CD8-positive, alpha-beta memory T cell (primary cell): Measurements from ENCODE around the gene CYP26B1. TPM values are rescaled to one million over a fixed set of nuclear protein-coding genes. Genes with fewer than 3 reads are reported as not detected.

Source experiments
- CTCF ChIA-PET: fragments of 350-600 bp; sonication (Branson Sonifier 250); formaldehyde crosslinking; loops from one replicate; lab custom pipeline; 2021; ENCODE audit warnings: antibody characterized with exemption; lab: Charles Lee
- POLR2A ChIA-PET: fragments of 350-600 bp; sonication (Branson Sonifier 250); formaldehyde crosslinking; loops from one replicate; lab custom pipeline; 2021; ENCODE audit warnings: antibody characterized with exemption; lab: Charles Lee
- DNase-seq, 5 donors: peaks; one replicate each; pipeline versions ENCODE4 v3.0.0 to v3.0.0-alpha.2; 2020 to 2022; ENCODE audit warnings: mixed read lengths in 1 of 5
- H3K27ac ChIP-seq: one replicate; pipeline ENCODE4 v1.7.0; 2013; ENCODE audit warnings: low read depth, mild to moderate bottlenecking, low read length, moderate library complexity
- H3K27me3 ChIP-seq: 2 replicates; pipeline ENCODE4 v1.7.0; 2013; ENCODE audit warnings: low read length, mild to moderate bottlenecking; ENCODE audit not compliant: insufficient read depth, poor library complexity, severe bottlenecking
- H3K36me3 ChIP-seq: 2 replicates; pipeline ENCODE4 v1.7.0; 2013; ENCODE audit warnings: mild to moderate bottlenecking, low read length, moderate library complexity; ENCODE audit not compliant: insufficient read depth
- H3K4me1 ChIP-seq: 2 replicates; pipeline ENCODE4 v1.7.0; 2013; ENCODE audit warnings: mild to moderate bottlenecking, low read length, moderate library complexity; ENCODE audit not compliant: insufficient read depth
- H3K4me3 ChIP-seq: 2 replicates; pipeline ENCODE4 v1.7.0; 2013; ENCODE audit warnings: mild to moderate bottlenecking, low read length
- H3K9me3 ChIP-seq: 2 replicates; pipeline ENCODE4 v1.7.0; 2013; ENCODE audit warnings: mild to moderate bottlenecking, low read length
- H3K27ac Mint-ChIP-seq, 8 donors: one replicate each; pipeline ENCODE4 v1.8.0; 2020 to 2021; ENCODE audit warnings: mixed read lengths in 8 of 8, mild to moderate bottlenecking in 6 of 8, inconsistent platforms in 3 of 8, moderate library complexity in 3 of 8
- H3K27me3 Mint-ChIP-seq, 2 donors: one replicate each; pipeline ENCODE4 v1.8.0; 2020 to 2021; ENCODE audit warnings: mixed read lengths in 2 of 2, mild to moderate bottlenecking in 1 of 2, moderate library complexity in 1 of 2
- H3K36me3 Mint-ChIP-seq, 3 donors: one replicate each; pipeline ENCODE4 v1.8.0; 2020 to 2021; ENCODE audit warnings: mixed read lengths in 3 of 3, inconsistent platforms in 1 of 3, mild to moderate bottlenecking in 1 of 3
- H3K4me1 Mint-ChIP-seq, 3 donors: one replicate each; pipeline ENCODE4 v1.8.0; 2020 to 2021; ENCODE audit warnings: mixed read lengths in 3 of 3, inconsistent platforms in 1 of 3, mild to moderate bottlenecking in 1 of 3
- H3K4me3 Mint-ChIP-seq, 7 donors: one replicate each; pipeline ENCODE4 v1.8.0; 2020 to 2021; ENCODE audit warnings: mixed read lengths in 7 of 7, mild to moderate bottlenecking in 6 of 7, moderate library complexity in 4 of 7, inconsistent platforms in 2 of 7
- H3K9me3 Mint-ChIP-seq, 5 donors: one replicate each; pipeline ENCODE4 v1.8.0; 2020 to 2022; ENCODE audit warnings: mixed read lengths in 5 of 5, mild to moderate bottlenecking in 3 of 5, moderate library complexity in 2 of 5, inconsistent platforms in 1 of 5
- polyA plus RNA-seq: library from polyadenylated mRNA; unstranded; fragments of 300-500 nt; fragmentation: Illumina TruSeq; gene quantifications from one replicate; pipeline ENCODE4 v1.2.3, GENCODE V29; 2021
- total RNA-seq, 2 experiments: library from RNA; stranded (reverse); gene quantifications; one replicate each; pipeline ENCODE4 v1.2.3, GENCODE V29; 2021

CYP26B1 gene
- total and polyA plus RNA-seq, 3 experiments from 2014 or later: not detected

DNA sequence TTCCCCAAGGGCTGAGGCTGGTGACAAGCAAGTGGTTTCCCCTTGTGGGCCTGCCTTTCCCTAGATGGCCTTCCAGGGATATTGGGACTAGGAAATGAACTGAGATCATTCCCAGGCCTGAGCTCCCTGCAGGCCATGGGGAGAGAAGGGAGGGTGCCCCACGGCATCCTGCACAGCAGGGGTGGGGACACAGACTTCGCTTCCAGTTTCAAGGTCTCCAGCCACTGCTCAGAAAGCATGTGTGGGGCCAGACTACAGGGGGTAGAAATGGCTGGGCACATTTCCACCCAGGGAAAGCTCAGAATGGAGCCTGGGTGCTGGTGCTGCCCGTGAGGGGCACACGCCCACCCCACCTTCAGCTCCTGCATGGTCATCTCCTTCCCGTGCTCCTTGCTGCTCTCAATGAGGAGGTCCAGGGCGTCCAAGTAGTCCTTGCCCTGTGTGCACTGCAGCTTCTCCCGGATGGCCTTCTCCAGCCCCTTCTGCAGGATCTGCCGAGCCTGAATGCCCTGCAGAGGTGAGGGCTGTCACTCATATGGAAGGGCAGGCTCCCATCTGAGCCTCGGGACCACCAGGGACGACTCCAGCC lies 13.2 kb downstream of the CYP26B1 start:
- POLR2A ChIA-PET: no interaction called here
- Mint-ChIP-seq H3K9me3 (no peaks in the 10 kb centered on the region), H3K4me3 (no peak overlapping the region), H3K36me3 (no peaks in the 10 kb centered on the region), H3K27me3 (peaks cover 5 to 7% of the 10 kb centered on the region in 2 donors), H3K27ac (no peak overlapping the region), H3K4me1 (peaks cover 0 to 3% (median 0%) of the 10 kb centered on the region in 3 donors)
- CTCF ChIA-PET: interaction anchor here (0.9 to 1.4 kb wide), 3 partner anchors 16 to 835 kb away, joined by 3 to 5 read pairs (median 4); no protein-coding TSS in a partner anchor
- Histone ChIP-seq H3K27ac (no peak overlapping the region), H3K4me1 (no peaks in the 10 kb centered on the region), H3K9me3 (no peaks in the 10 kb centered on the region), H3K36me3 (no peaks in the 10 kb centered on the region), H3K4me3 (no peak overlapping the region), H3K27me3 (no peaks in the 10 kb centered on the region)
- peak in 1 of 5 donors; percentile 32 for DNase-seq

DNA sequence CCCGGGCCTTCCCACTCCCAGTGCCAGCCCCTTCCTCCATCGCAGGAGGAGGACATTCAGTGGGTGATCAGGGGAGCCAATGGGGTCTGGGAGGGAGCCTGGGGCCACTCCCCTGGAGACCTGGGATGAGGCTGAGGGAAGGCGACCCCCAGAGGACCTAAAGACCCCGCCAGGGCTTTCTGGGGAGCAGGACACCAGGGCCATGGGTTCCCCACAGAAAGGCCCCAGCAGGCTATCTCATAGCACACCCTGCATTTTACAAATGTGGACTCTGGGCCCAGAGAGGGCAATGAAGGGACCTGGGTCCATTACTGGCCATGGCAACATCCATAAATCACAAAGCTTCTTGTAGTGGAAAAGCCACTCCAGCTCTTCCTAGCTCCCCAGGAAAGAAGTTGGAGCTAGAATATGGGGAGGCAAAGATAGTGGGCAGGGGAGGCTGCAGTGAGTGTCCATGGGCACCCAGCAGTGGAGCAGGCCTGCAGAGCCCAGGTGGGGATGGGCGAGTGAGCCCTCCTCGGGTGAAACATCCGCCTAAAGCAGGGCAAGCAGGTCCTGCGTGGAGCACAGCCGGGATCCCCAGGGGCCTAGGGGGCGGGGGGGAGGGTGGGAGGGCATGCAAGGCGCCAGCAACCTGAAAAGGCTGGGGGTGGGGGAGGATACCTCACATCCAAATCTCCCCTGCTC lies 13.8 kb downstream of the CYP26B1 start:
- H3K27ac Mint-ChIP-seq: no peak overlapping the region
- Histone ChIP-seq H3K9me3 (no peaks in the 10 kb centered on the region), H3K4me3 (no peak overlapping the region), H3K4me1 (no peaks in the 10 kb centered on the region), H3K27ac (no peak overlapping the region), H3K27me3 (no peaks in the 10 kb centered on the region), H3K36me3 (no peaks in the 10 kb centered on the region)
- no peak overlapping the region for H3K4me3 Mint-ChIP-seq
- H3K27me3 Mint-ChIP-seq: peaks cover 8 to 10% of the 10 kb centered on the region in 2 donors
- ChIA-PET POLR2A (no interaction called here), CTCF (interaction anchor here (1.0 to 1.4 kb wide), 2 partner anchors 16 to 834 kb away, joined by 4 to 5 read pairs; no protein-coding TSS in a partner anchor)
- H3K9me3 Mint-ChIP-seq: no peaks in the 10 kb centered on the region
- H3K36me3 Mint-ChIP-seq: no peaks in the 10 kb centered on the region
- H3K4me1 Mint-ChIP-seq: peaks cover 0 to 3% (median 0%) of the 10 kb centered on the region in 3 donors
- peak in 1 of 5 donors; percentile 17 for DNase-seq

DNA sequence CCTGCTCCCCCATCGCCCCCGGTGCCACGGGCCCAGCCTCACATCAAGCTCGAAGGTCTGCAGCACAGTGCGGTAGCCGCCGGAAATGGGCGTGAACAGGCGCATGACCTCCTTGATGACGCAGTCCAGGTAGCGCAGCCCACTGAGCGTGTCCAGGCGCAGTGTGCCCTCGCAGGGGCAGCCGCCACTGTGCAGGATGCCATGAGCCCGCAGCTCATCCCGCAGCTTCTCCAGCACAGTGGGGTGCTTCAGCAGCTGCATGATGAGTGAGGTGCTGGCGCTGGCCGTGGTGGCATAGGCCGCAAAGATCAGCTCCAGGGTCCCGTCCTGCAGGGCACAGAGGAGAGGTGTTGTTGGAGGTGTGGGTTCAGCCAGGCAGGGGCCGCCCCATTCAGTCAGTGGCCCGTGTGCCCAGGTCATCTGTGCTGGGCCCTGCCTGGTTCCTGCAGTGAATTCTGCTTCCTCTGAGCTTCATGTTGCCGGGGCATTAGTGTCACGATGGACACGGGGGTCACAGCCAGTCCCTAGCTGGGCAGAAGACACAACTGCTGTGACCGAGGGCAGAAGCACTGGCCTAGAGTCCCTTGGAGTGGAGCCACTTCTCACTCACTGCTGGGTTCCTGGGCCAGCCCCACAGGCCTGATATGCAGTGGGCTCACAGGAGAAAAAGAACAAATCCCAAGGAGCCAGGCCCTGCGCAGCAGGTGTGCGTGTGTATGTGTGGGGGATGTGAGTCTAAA lies 14.5 kb downstream of the CYP26B1 start:
- Histone ChIP-seq H3K4me3 (no peak overlapping the region), H3K27me3 (no peaks in the 10 kb centered on the region), H3K36me3 (no peaks in the 10 kb centered on the region), H3K4me1 (no peaks in the 10 kb centered on the region), H3K9me3 (no peaks in the 10 kb centered on the region), H3K27ac (no peak overlapping the region)
- Mint-ChIP-seq H3K36me3 (no peaks in the 10 kb centered on the region), H3K9me3 (no peaks in the 10 kb centered on the region), H3K27ac (no peak overlapping the region), H3K4me1 (peaks cover 0 to 3% (median 0%) of the 10 kb centered on the region in 3 donors), H3K4me3 (no peak overlapping the region), H3K27me3 (peaks cover 9 to 11% of the 10 kb centered on the region in 2 donors)
- peak in 1 of 5 donors; percentile 34 for DNase-seq
- ChIA-PET POLR2A (no interaction called here), CTCF (interaction anchor here (1.4 kb wide), 1 partner anchor 17 kb away, joined by 4 read pairs; no protein-coding TSS in a partner anchor)

DNA sequence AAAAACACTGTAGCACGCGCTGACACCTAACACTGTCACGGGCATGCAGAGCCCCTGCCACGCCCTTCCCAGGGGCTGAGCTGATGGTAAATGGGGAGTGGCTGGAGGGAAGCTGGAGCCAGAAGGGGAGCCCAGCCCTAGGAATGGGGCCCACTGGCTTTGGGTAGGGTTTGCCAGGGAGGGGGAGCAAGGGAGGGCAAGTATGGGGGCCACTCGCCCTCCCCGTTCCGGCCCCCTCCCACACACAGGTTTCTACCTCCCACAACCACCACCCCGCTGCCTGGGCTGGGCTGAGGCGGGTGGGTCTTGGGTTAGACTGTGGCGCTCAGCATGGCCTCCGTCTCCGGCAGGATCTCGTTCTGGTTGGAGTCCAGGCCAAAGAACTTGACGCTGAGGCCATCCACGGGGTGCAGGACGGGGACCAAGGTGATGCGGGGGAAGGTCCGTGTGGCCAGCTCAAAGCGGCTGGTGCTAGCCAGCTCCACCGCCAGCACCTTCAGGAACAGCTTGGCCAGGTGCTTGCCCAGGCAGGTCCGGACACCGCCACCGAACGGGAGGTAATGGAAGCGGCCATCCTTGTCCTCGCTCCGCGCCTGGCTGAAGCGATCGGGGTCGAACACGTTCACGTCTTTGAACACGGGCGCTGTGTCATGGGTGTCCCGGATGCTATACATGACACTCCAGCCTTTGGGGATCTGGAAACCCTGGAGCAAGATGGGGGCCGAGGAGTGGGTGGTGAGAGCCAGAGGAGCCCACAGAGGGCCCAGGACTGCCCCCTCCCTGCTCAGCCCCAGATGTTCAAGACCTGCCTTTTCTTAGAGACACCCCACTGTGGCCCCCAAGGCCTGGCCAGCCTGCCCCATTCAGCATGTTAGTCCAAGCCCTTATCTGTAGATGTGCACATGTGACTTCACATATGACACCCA lies 15.5 kb downstream of the CYP26B1 start:
- ChIA-PET CTCF (no interaction called here), POLR2A (no interaction called here)
- Histone ChIP-seq H3K27ac (no peak overlapping the region), H3K4me1 (no peaks in the 10 kb centered on the region), H3K27me3 (no peaks in the 10 kb centered on the region), H3K36me3 (no peaks in the 10 kb centered on the region), H3K9me3 (no peaks in the 10 kb centered on the region), H3K4me3 (no peak overlapping the region)
- Mint-ChIP-seq H3K4me3 (no peak overlapping the region), H3K36me3 (no peaks in the 10 kb centered on the region), H3K27ac (no peak overlapping the region), H3K4me1 (no peaks in the 10 kb centered on the region), H3K9me3 (no peaks in the 10 kb centered on the region), H3K27me3 (peaks cover 9 to 11% of the 10 kb centered on the region in 2 donors)
- peak in 1 of 5 donors; percentile 43 for DNase-seq

DNA sequence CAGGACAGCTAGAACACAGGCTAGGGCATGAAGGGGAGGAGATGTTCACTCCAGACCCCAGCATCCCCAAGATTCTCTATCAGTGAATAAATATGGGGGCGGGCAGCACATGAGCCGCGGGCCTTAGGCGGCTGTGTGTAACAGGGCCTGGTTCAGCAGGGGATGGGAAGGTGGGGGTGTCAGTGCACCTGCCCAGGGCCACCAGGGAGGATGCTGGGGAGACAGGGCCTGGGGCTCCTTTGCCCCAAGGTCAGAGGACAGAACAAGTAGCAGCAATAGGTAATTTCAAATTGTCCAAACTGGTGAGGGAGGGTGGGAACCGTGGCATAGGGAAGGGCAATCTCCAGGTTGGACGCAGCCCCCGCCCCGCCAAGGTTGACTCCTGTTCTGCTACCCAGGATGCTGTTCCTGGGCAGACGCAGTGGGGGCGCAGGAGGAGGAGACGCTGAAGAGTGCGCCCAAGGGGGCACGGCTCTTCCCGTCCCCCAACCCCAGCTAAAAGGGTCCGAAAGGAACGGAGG lies 16.2 kb downstream of the CYP26B1 start:
- no peaks in the 10 kb centered on the region for H3K4me1 ChIP-seq
- ChIA-PET CTCF (no interaction called here), POLR2A (no interaction called here)
- H3K27me3 Mint-ChIP-seq: peaks cover 13 to 14% of the 10 kb centered on the region in 2 donors
- no peaks in the 10 kb centered on the region for H3K36me3 ChIP-seq
- peak in 1 of 5 donors; percentile 17 for DNase-seq
- H3K4me3 ChIP-seq: no peak overlapping the region
- no peak overlapping the region for H3K27ac Mint-ChIP-seq
- H3K27ac ChIP-seq: no peak overlapping the region
- no peaks in the 10 kb centered on the region for H3K36me3 Mint-ChIP-seq
- H3K4me1 Mint-ChIP-seq: no peaks in the 10 kb centered on the region
- no peaks in the 10 kb centered on the region for H3K9me3 ChIP-seq
- H3K27me3 ChIP-seq: no peaks in the 10 kb centered on the region
- H3K4me3 Mint-ChIP-seq: no peak overlapping the region
- peaks cover 0 to under 1% (median 0%) of the 10 kb centered on the region in 5 donors for H3K9me3 Mint-ChIP-seq

DNA sequence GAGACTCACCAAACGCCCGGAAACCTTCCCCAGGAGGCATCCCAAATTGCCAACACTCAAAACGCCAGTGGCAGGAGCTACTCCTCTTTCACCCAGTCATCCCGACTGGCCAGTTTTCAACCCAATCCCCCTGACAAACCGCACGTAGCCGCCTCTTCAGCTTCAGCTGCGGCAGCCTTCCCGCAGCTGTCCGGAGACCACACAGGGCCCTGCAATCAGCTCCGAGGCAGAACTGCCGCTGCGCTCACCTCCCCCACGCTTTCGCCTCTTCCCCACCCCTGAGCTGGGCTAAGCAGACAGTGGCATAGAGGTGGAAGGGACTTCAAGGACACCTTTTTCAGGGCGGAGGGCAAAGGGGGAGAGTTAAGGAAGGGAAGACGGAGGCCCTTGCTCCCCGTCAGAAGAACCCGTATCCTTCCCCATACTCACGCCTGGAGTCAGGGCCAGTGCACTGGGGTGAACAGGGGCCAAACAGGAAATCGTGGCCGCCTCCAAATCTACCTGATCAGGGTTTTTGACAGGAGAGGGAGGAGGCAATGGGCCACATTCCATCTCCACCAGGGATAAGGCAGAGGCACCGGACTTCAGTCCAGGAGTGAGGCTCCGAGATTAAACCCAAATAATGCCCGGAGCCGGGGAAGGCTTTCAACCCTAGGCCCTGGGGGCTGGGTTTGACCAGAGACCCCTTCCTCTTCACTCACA lies 16.9 kb downstream of the CYP26B1 start:
- ChIA-PET POLR2A (no interaction called here), CTCF (no interaction called here)
- Mint-ChIP-seq H3K36me3 (no peaks in the 10 kb centered on the region), H3K9me3 (peaks cover 0 to 2% (median 0%) of the 10 kb centered on the region in 5 donors), H3K4me1 (no peaks in the 10 kb centered on the region), H3K4me3 (no peak overlapping the region), H3K27me3 (peaks cover 16% of the 10 kb centered on the region in 2 donors), H3K27ac (no peak overlapping the region)
- Histone ChIP-seq H3K27ac (no peak overlapping the region), H3K4me1 (no peaks in the 10 kb centered on the region), H3K27me3 (no peaks in the 10 kb centered on the region), H3K4me3 (no peak overlapping the region), H3K9me3 (no peaks in the 10 kb centered on the region), H3K36me3 (no peaks in the 10 kb centered on the region)
- DNase-seq: peak in 1 of 5 donors; percentile 41
